Immature natural killer cell (primary cell): Measurements from ENCODE around the gene ZCCHC2. TPM values are rescaled to one million over a fixed set of nuclear protein-coding genes. Genes with fewer than 3 reads are reported as not detected.

Source experiments
- DNase-seq, 3 donors: peaks; one replicate each; pipeline ENCODE4 v3.0.0; 2022; ENCODE audit warnings: mixed read lengths in 1 of 3
- H3K27ac Mint-ChIP-seq, 6 donors: one replicate each; pipeline ENCODE4 v1.8.0; 2020; ENCODE audit warnings: mixed read lengths in 6 of 6, mild to moderate bottlenecking in 5 of 6, inconsistent platforms in 4 of 6, moderate library complexity in 3 of 6
- H3K27me3 Mint-ChIP-seq, 3 donors: one replicate each; pipeline ENCODE4 v1.8.0; 2020 to 2021; ENCODE audit warnings: low read depth in 3 of 3, mild to moderate bottlenecking in 3 of 3, mixed read lengths in 3 of 3, moderate library complexity in 3 of 3, inconsistent platforms in 1 of 3
- H3K36me3 Mint-ChIP-seq, 3 donors: one replicate each; pipeline ENCODE4 v1.8.0; 2020; ENCODE audit warnings: mixed read lengths in 3 of 3, inconsistent platforms in 2 of 3, mild to moderate bottlenecking in 2 of 3
- H3K4me1 Mint-ChIP-seq, 2 donors: one replicate each; pipeline ENCODE4 v1.8.0; 2020; ENCODE audit warnings: inconsistent platforms in 2 of 2, mild to moderate bottlenecking in 2 of 2, mixed read lengths in 2 of 2, moderate library complexity in 1 of 2
- H3K4me3 Mint-ChIP-seq, 5 donors: one replicate each; pipeline ENCODE4 v1.8.0; 2020; ENCODE audit warnings: mild to moderate bottlenecking in 5 of 5, mixed read lengths in 5 of 5, inconsistent platforms in 3 of 5, moderate library complexity in 3 of 5
- H3K9me3 Mint-ChIP-seq, 6 donors: one replicate each; pipeline ENCODE4 v1.8.0; 2020; ENCODE audit warnings: mild to moderate bottlenecking in 6 of 6, mixed read lengths in 6 of 6, inconsistent platforms in 4 of 6, moderate library complexity in 3 of 6
- polyA plus RNA-seq, 3 donors: library from polyadenylated mRNA; unstranded; fragments of 300-500 nt; fragmentation: Illumina TruSeq; gene quantifications; one replicate each; pipeline ENCODE4 v1.2.3, GENCODE V29; 2021

The ZCCHC2 gene
- polyA plus RNA-seq, 3 donors from 2014 or later: 1.6 to 4.2 (median 2.1) TPM

- Mint-ChIP-seq H3K4me1 (no peaks in the 10 kb centered on the region), H3K4me3 (no peak overlapping the region), H3K27me3 (peaks cover 0 to 14% (median 0%) of the 10 kb centered on the region in 3 donors), H3K36me3 (no peaks in the 10 kb centered on the region), H3K27ac (no peak overlapping the region), H3K9me3 (no peaks in the 10 kb centered on the region)
- no peak for DNase-seq
These were observed 93.5 kb downstream of the ZCCHC2 start for GRCh38 chr18:62616331-62616805.

- Mint-ChIP-seq H3K36me3 (no peaks in the 10 kb centered on the region), H3K27me3 (peaks cover 0 to 16% (median 0%) of the 10 kb centered on the region in 3 donors), H3K4me3 (no peak overlapping the region), H3K4me1 (no peaks in the 10 kb centered on the region), H3K9me3 (no peaks in the 10 kb centered on the region), H3K27ac (no peak overlapping the region)
- DNase-seq: no peak
These were observed 95.2 kb downstream of the ZCCHC2 start for GRCh38 chr18:62617793-62618591.

- DNase-seq: no peak
- Mint-ChIP-seq H3K27me3 (peaks cover 0 to 16% (median 0%) of the 10 kb centered on the region in 3 donors), H3K4me3 (no peak overlapping the region)
These were observed 95.9 kb downstream of the ZCCHC2 start for GRCh38 chr18:62618735-62619134.

DNA sequence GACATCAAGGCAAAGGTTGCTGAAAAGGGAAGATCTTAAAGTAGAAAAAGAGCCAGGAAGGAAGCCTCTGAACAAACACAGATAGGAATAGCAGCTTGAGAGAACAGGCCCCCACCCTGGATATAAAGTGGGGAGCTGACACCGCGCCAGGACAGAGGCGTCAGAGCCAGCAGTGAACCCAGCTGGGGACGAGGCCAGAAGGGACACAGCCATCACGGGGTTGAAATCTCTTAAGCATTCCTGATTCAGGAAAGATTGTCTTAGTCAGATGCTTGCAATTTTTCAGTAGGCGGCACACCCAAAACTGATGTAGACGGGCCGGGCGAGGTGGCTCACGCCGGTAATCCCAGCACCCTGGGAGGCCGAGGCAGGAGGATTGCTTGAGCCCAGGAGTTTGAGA is 98.7 kb downstream of the ZCCHC2 start:
- Mint-ChIP-seq H3K4me1 (no peaks in the 10 kb centered on the region), H3K27me3 (peaks cover 0 to 9% (median 3%) of the 10 kb centered on the region in 3 donors), H3K4me3 (no peak overlapping the region), H3K9me3 (no peaks in the 10 kb centered on the region), H3K36me3 (no peaks in the 10 kb centered on the region), H3K27ac (no peak overlapping the region)
- no peak for DNase-seq

More at GRCh38 chr18:62618735-62619134, 95.9 kb downstream of the ZCCHC2 start:
- Mint-ChIP-seq H3K27ac (no peak overlapping the region), H3K36me3 (no peaks in the 10 kb centered on the region), H3K4me1 (no peaks in the 10 kb centered on the region), H3K9me3 (no peaks in the 10 kb centered on the region)

DNA sequence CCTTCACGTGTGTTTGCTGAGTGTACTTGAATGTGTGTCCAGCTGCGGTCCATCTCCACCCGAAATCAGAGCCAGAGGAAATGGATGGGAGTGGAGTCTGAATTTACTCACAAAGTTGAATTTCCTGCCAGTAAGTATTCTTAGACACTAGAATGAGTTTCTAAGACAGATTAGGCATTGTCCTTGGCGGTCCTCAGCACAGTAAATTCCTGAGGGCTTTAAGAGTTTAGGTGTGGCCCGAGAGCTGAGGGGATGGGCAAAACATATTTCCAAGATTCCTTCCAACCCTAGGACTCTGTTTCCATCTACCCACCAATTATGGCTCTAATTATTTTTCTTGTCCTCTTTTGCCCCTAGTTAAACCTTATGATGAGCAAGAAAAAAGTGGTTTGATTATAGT is 102.2 kb downstream of the ZCCHC2 start:
- Mint-ChIP-seq H3K27ac (no peak overlapping the region), H3K4me1 (no peaks in the 10 kb centered on the region), H3K27me3 (peaks cover 0 to 3% (median 2%) of the 10 kb centered on the region in 3 donors), H3K4me3 (no peak overlapping the region), H3K9me3 (peaks cover 0 to 2% (median 0%) of the 10 kb centered on the region in 6 donors), H3K36me3 (no peaks in the 10 kb centered on the region)
- no peak for DNase-seq

Other genes with a start within 250 kb of the ZCCHC2 start
- gene TNFRSF11A, start 197.7 kb upstream of the ZCCHC2 start, polyA plus RNA-seq: 10 to 100 TPM; 13.5 to 23.3 (median 16.8) TPM
- under 1 TPM in 2 of 3 donors, not detected in 1; 0.14 to 0.50 TPM for gene PHLPP1, start 192.5 kb downstream of the ZCCHC2 start, polyA plus RNA-seq